ENCODE data around the gene DHX58.

GRCh38 chr17:42068979-42069378 lies 43.5 kb downstream of the DHX58 start:
- TF ChIP-seq POLR2AphosphoS5 (IDR thresholded peaks at IDR 0.05; ENCODE audit: low read depth, low read length) (no peak), TAF1 (IDR thresholded peaks at IDR 0.05; ENCODE audit: borderline replicate concordance, insufficient read depth, low read length) (no peak), REST (IDR thresholded peaks at IDR 0.05; ENCODE audit: insufficient read depth in 1 of 2, low read depth in 2 of 2, low read length in 2 of 2) (no peak), SIN3A (IDR thresholded peaks at IDR 0.05; ENCODE audit: borderline replicate concordance, insufficient read depth, low read length) (no peak)

Measured in PFSK-1 (cell line).